DND-41 (cell line): ENCODE results near the gene INO80.

ENCODE experiments used
- ATAC-seq: fragments of 200-7000 bp; cut with Tn5 transposase; 3 replicates; pipeline ENCODE4 v1.9.1; 2021; ENCODE audit warnings: low read depth; ENCODE audit not compliant: insufficient read depth
- DNase-seq: peaks from one replicate; pipeline ENCODE4 v3.0.0-alpha.2; 2020
- H2AFZ ChIP-seq: 2 replicates; pipeline ENCODE4 v1.6.0; 2012; ENCODE audit warnings: low read depth, low read length
- H3K27ac ChIP-seq: 2 replicates; pipeline ENCODE4 v1.5.1; 2012; ENCODE audit warnings: low read length, inconsistent platforms
- H3K27me3 ChIP-seq: fragments of 200-600 bp; sonication (generic); 2 replicates; pipeline ENCODE4 v1.6.0; 2012; ENCODE audit warnings: low read length, mild to moderate bottlenecking, inconsistent platforms; ENCODE audit not compliant: insufficient read depth, poor library complexity
- H3K36me3 ChIP-seq: 2 replicates; pipeline ENCODE4 v1.5.1; 2012; ENCODE audit warnings: low read length, inconsistent platforms; ENCODE audit not compliant: insufficient read depth
- H3K4me1 ChIP-seq: 2 replicates; pipeline ENCODE4 v1.5.1; 2012; ENCODE audit warnings: mild to moderate bottlenecking, low read length; ENCODE audit not compliant: insufficient read depth
- H3K4me2 ChIP-seq: 2 replicates; pipeline ENCODE4 v1.6.0; 2012; ENCODE audit warnings: mild to moderate bottlenecking, moderate library complexity, low read length, inconsistent platforms; ENCODE audit not compliant: insufficient read depth
- H3K4me3 ChIP-seq, 2 experiments: fragments of 200-600 bp in 1 of 2; shearing (Covaris generic) in 1 of 2; 2 replicates each; pipeline ENCODE4 v1.5.1; 2012 to 2016; ENCODE audit warnings: inconsistent platforms in 2 of 2, low read length in 2 of 2, mild to moderate bottlenecking in 2 of 2, low read depth in 1 of 2, moderate library complexity in 1 of 2
- H3K79me2 ChIP-seq: 2 replicates; pipeline ENCODE4 v1.6.0; 2012; ENCODE audit warnings: low read length, inconsistent platforms; ENCODE audit not compliant: insufficient read depth
- H3K9ac ChIP-seq: 2 replicates; pipeline ENCODE4 v1.6.0; 2012; ENCODE audit warnings: low read depth, mild to moderate bottlenecking, inconsistent platforms, low read length, moderate library complexity
- H3K9me3 ChIP-seq: 2 replicates; pipeline ENCODE4 v1.5.1; 2012; ENCODE audit warnings: low read length, moderate library complexity, mild to moderate bottlenecking, inconsistent platforms; ENCODE audit not compliant: insufficient read depth, severe bottlenecking
- H4K20me1 ChIP-seq: 2 replicates; pipeline ENCODE4 v1.6.0; 2012; ENCODE audit warnings: low read length; ENCODE audit not compliant: insufficient read depth
- EZH2 ChIP-seq: IDR thresholded peaks from 3 replicates; pipeline ENCODE4 v1.6.1; 2012; ENCODE audit warnings: borderline replicate concordance, low read depth, mild to moderate bottlenecking, moderate library complexity, low read length, inconsistent platforms; ENCODE audit not compliant: severe bottlenecking
- TF ChIP-seq, protein P1 (sequence below): IDR thresholded peaks from 2 replicates; pipeline ENCODE4 v1.5.1; 2012; ENCODE audit warnings: borderline replicate concordance, low read length, moderate library complexity, mild to moderate bottlenecking; ENCODE audit not compliant: poor library complexity, severe bottlenecking; ENCODE audit errors: extremely low read depth

Gene INO80

DNA sequence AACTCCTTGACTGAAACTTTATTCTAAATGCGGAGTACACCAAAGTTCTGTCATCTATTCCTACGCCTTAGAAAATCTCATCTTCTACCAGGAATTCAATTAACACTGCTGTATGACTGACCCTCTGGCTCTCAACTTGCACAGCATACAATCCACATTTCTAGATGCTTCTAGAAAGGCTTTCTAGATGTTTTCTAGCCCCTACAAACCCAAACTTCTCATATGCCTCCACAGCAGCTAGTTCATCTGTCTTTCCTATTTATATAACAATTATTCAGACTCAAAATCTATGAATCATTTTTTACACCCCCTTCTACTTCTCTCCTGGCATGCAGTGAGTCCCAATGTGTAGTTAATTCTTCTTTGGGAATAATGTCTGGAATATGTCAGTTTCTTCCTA is 13.2 kb downstream of the INO80 start:
- H3K27ac ChIP-seq: no peak overlapping the region
- ATAC-seq (no peak), DNase-seq (no peak)
- H3K9ac ChIP-seq: no peak overlapping the region
- H3K9me3 ChIP-seq: no peaks in the 10 kb centered on the region
- peaks cover 92% of the 10 kb centered on the region for H3K79me2 ChIP-seq
- H4K20me1 ChIP-seq: peaks cover 22% of the 10 kb centered on the region; the same call in 1 of the 2 replicates
- H2AFZ ChIP-seq: no peak overlapping the region
- no peak overlapping the region for H3K4me2 ChIP-seq
- no peaks in the 10 kb centered on the region for H3K4me1 ChIP-seq
- peaks cover 25% of the 10 kb centered on the region; the same call in 1 of the 2 replicates for H3K36me3 ChIP-seq
- H3K4me3 ChIP-seq: no peak overlapping the region
- TF ChIP-seq, protein P1, sequence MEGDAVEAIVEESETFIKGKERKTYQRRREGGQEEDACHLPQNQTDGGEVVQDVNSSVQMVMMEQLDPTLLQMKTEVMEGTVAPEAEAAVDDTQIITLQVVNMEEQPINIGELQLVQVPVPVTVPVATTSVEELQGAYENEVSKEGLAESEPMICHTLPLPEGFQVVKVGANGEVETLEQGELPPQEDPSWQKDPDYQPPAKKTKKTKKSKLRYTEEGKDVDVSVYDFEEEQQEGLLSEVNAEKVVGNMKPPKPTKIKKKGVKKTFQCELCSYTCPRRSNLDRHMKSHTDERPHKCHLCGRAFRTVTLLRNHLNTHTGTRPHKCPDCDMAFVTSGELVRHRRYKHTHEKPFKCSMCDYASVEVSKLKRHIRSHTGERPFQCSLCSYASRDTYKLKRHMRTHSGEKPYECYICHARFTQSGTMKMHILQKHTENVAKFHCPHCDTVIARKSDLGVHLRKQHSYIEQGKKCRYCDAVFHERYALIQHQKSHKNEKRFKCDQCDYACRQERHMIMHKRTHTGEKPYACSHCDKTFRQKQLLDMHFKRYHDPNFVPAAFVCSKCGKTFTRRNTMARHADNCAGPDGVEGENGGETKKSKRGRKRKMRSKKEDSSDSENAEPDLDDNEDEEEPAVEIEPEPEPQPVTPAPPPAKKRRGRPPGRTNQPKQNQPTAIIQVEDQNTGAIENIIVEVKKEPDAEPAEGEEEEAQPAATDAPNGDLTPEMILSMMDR: no peak
- no peak for TF ChIP-seq EZH2
- no peaks in the 10 kb centered on the region for H3K27me3 ChIP-seq

DNA sequence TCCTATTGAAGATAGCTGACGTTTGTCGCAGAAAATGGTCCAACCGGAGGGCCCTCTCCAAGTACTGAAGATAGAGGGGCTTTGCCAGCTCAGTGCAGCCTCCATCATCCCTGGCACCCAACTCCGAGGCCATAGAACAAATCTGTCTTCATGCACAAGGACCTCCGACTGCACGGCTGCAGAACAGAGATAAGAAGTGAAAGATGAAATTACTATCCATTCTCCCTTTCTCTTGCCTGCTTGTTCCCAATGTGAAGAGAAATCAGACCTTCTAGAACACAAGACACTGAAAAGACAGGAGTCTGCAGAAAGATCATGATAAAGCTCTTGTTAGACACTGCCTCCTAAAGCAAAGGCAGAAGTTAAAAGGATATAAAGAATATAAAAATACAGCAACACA is 19.9 kb downstream of the INO80 start:
- Histone ChIP-seq H2AFZ (no peak overlapping the region), H3K27me3 (no peaks in the 10 kb centered on the region), H4K20me1 (no peaks in the 10 kb centered on the region), H3K4me1 (no peaks in the 10 kb centered on the region), H3K9me3 (no peaks in the 10 kb centered on the region), H3K9ac (no peak overlapping the region), H3K36me3 (peaks cover 58% of the 10 kb centered on the region), H3K4me3 (no peak overlapping the region), H3K4me2 (no peak overlapping the region), H3K27ac (no peak overlapping the region), H3K79me2 (peaks cover 34% of the 10 kb centered on the region)
- DNase-seq: no peak
- TF ChIP-seq EZH2: no peak
- TF ChIP-seq, protein P1: no peak
- ATAC-seq: no peak

DNA sequence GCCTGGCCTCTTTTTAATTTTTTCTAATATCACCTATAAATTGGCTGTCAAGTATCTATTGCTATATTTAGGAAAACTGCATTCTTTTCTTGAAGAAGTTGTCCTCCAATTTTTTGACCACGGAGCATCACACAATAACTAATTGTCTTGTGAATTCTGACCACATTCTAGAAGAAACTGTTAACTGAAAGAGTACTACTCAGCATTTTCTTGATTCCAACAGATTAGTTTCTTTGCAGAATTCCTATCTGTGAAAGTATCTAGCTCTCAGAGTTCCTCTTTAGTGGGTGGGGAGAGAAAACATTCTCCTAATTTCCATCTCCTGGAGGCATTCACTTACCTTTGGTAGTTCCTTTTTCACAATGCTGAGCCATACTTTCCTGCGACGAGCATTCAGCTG is 31.1 kb downstream of the INO80 start:
- DNase-seq (no peak), ATAC-seq (no peak)
- Histone ChIP-seq H3K27ac (no peak overlapping the region), H3K79me2 (no peaks in the 10 kb centered on the region), H3K9me3 (no peaks in the 10 kb centered on the region), H3K4me1 (no peaks in the 10 kb centered on the region), H3K4me3 (no peak overlapping the region), H3K27me3 (no peaks in the 10 kb centered on the region), H3K9ac (no peak overlapping the region), H3K4me2 (no peak overlapping the region), H2AFZ (no peak overlapping the region), H3K36me3 (peaks cover 82% of the 10 kb centered on the region), H4K20me1 (no peaks in the 10 kb centered on the region)
- TF ChIP-seq, protein P1: no peak
- no peak for TF ChIP-seq EZH2

DNA sequence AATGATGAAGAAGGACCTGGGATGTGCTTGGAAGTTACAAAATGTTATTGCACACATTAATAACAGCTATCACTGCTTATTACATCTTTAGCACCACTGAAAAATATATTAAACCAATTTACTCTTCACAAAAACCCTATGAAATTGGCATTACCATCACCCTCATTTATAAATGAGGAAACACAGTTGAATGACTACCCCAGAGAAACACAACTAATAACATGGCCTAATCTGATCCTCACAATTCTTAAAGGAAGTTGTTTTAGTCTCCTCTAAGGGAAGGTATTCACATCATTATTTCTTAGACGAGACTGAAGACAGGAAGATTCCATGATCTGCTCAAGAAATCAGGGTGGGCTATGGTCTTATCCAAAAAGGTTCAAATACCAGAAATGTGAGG is 35.9 kb downstream of the INO80 start:
- H4K20me1 ChIP-seq: no peaks in the 10 kb centered on the region
- H3K27ac ChIP-seq: no peak overlapping the region
- no peak overlapping the region for H3K9ac ChIP-seq
- H2AFZ ChIP-seq: no peak overlapping the region
- H3K27me3 ChIP-seq: no peaks in the 10 kb centered on the region
- no peak overlapping the region for H3K4me3 ChIP-seq
- no peaks in the 10 kb centered on the region for H3K4me1 ChIP-seq
- peaks cover 85% of the 10 kb centered on the region for H3K36me3 ChIP-seq
- DNase-seq (no peak), ATAC-seq (no peak)
- no peaks in the 10 kb centered on the region; the same call in 1 of the 2 replicates for H3K79me2 ChIP-seq
- TF ChIP-seq EZH2: no peak
- TF ChIP-seq, protein P1: no peak
- H3K9me3 ChIP-seq: no peaks in the 10 kb centered on the region
- H3K4me2 ChIP-seq: no peak overlapping the region
